Stimulated activated CD8-positive, alpha-beta memory T cell treated with anti-CD3 and anti-CD28 coated beads, Interleukin-12 subunit alpha, Interleukin-12 subunit beta, amount 100 ng/mL, for 24 hours (primary cell): ENCODE results near the gene METTL1.
"Not testable (repeated sequence)": the region's sequence is repeated elsewhere in the genome, so short reads cannot be mapped to it uniquely, and the experiment has no call there.

Experiments
- DNase-seq: peaks from one replicate; pipeline ENCODE4 v3.0.0-alpha.2; 2020; ENCODE audit errors: extremely low read depth

METTL1 gene

DNA sequence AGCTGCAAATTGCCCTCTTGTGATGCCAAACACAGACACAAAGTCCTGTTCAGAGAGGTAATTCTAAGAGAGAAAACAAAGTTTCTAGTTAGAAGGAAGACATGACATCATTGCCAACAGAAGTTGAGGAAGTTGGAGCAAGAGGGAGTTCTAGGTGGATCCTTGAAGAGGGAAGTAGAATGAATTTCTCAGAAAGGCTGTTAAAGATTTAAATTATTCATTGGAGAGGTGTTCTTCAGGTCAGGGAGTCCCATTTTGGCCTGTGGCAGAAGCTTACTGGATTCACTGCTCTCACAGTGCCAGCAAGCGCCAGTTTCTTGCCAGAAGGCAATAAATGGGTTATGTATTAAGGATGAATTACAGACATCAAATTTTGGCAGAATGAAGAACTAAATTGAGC is 26.0 kb upstream of the METTL1 start:
- no peak for DNase-seq

DNA sequence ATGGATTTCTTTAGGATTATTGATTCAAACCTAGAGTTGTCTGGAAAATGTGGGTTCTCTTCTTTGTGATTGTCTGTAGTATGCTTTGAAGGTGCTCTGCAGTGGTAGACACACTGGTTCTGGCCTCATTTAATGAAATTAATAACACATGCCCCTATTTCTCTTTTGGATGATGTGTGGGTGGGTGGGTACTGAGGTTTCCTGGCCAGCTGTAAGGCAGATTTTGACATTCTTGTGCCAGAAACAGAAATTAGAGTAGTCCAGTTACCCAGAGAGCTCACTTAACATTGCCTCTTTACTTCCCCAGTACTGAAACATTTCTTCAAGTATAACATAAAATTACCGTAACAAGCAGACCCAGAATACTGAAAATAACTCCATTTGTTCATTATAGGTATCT is 25.1 kb upstream of the METTL1 start:
- DNase-seq, result no peak

DNA sequence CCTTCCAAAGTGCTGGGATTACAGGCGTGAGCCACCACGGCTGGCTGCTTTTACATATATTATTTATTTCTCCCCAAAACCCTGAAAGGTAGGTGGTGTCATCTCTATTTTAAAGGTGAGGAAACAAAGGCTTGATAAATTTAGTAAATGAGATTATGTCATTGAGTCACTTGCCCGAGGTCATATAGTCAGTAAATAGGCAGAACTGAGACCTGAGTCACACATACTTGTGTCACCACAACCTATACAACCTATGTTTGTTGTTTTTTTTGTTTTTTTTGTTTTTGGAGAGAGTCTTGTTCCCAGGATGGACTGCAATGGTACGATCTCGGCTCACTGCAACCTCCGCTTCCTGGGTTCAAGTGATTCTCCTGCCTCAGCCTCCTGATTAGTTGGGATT is 23.4 kb upstream of the METTL1 start:
- DNase-seq, result no peak

DNA sequence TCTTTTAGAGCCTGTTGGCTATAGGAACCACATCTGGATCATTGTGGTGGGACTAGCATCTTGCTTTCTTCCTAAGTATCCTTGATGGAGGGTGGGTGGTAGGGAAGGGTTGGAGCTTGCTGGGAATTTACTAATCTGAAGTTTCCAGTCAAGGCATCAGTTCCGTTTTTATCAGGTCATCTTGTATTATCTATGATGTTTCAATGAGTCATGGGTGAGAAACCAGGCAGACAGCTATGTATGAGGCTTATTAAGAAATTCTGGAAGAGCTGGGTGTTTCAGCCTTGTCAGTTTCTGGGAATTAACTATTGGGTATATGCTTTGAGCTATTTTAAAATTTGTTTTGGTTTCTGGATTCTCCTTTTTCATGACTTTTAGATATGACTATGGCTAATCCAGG is 22.0 kb upstream of the METTL1 start:
- no peak for DNase-seq

DNA sequence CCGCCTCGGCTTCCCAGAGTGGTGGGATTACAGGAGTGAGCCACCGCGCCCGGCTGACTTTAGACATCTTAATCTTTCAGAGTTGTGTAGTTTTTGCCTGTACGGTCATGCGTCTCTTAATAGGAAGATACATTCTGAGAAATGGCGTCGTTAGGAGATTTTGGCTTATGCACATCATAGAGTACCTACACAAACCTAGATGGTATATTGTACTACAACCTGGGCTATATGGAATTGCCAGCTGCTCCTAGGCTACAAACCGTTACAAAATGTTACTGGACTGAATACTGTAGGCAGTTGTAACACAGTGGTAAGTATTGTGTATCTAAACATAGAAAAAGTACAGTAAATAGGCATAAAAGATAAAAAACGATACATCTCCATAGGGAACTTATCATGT is 12.0 kb upstream of the METTL1 start:
- DNase-seq, result no peak

DNA sequence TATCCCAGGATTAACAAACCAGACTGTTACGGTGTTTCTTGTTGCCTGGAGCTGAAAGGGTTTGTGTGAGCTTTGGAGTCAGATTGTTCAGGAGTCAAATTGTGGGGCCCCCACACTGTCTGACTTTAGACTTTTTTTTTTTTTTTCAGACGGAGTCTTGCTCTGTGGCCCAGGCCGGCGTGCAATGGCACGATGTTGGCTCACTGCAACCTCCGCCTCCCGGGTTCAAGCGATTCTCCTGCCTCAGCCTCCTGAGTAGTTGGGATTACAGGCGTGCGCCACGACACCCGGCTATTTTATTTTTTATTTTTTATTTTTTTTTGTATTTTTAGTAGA is 11.5 kb upstream of the METTL1 start:
- DNase-seq, result no peak

DNA sequence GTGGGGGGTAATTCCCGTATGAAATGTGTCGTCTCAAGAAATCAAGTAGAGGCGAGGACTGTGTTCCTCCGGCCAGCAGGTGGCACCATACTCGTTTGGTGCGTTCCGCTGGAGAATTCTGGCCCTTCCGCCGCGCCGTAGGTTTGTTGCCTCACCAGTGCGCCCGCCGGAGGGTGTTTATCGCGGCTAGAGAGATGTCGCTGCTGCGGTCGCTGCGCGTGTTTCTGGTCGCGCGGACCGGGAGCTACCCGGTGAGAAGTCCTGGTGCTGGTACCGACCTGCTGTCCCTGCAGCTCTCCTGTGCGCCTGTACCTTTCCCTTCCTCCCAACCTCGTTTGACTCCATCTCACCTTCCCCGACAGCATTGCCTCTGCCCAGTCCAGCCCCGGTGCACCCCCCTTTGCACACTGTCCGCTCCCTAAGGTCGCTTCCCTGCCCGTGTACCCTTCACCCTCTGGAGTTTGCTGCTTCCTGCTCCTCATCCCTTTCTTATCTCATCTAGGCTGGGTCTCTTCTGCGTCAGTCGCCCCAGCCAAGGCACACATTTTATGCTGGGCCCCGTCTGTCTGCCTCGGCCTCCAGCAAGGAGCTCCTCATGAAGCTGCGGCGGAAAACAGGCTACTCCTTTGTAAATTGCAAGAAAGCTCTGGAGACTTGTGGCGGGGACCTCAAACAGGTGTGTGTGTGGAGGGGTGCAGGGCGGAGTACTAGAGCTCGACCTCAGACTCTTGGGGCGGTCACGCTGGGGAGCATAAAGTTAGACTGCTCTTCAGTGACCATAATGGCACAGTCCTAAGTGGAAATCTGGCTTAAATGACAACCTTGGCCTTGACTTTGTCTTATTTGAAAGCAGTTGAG is 10.9 kb upstream of the METTL1 start, which contains the start of gene TSFM:
TSS of gene TSFM (plus strand) at position 180 of the 858 bp plus-strand sequence. CDS start at position 195, 15 bp downstream.
- peak; percentile 91 for DNase-seq

DNA sequence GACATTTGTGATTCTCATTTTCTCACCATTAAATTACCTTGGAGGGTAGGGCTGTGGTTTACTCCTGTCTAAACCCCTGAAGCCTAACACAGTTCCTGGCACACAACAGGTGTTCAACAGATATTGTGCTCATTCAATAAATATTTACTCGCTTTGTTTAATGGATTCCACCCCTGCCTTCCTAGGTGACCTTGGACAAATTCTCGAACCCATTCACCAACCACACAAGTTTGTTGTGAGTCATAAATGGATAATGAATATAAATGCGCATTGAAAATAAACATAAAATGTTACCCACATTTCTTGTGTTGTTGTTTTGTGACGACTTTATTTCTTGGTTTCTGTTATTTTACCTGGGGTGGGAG is 10.3 kb upstream of the METTL1 start:
- DNase-seq, result no peak

DNA sequence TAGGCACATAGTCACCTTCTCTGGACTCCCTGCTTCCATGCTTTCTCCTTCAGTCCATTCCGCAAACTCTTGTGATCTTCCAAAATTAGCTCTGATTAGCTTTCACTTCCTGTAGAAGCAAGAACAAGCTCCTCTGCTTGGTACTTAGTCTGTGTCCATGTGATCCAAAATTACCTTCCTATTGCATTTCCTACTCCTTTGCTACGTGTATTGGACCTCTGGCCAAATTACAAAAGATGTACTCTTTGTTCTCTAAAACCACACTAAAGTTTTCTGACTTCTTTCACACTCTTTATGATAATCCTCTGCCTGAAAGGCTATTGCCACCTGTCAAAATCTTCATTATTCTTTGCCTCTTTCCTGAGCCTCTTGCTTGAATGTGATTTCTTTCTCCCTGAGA is 9.9 kb upstream of the METTL1 start:
- no peak for DNase-seq

DNA sequence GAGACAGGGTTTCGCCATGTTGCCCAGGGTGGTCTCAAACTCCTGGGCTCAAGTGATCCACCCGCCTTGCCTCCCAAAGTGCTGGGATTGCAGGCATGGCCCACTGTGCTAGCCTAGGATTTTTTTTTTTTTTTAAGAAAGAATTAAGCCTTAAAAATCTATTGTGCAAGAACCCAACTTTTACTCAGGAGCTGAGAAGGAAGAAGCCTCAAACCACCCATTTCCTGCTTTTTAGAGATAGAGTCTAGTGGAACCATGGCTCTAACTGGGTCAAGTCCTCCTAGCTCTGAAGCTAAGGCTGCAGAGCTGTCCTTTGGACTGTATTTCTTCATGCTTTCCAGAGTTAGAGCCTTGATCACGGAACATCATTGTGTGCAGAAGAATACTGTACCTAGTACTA is 9.3 kb upstream of the METTL1 start:
- no peak for DNase-seq

DNA sequence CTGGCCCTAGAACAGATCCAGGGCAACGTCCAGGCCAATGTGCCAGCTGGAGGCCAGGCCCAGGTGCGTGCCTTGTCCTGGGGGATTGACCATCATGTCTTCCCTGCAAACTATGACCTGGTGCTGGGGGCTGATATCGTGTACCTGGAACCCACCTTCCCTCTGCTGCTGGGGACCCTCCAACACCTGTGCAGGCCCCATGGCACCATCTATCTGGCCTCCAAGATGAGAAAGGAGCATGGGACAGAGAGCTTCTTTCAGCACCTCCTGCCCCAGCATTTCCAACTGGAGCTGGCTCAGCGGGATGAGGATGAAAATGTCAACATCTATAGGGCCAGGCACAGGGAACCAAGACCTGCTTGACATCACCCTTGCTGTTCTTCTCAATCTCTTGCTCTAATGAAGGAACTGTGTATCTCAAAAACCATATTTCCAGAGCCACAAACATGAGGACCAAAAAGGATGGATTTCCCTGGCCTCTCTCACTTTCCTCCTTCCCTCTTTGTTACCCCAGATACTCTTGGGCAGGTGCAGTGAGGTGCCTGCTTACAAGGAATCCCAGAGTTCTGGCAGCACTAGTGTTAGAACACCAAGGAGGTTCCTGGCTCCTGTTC is 8.5 kb upstream of the METTL1 start:
- DNase-seq, result no peak

DNA sequence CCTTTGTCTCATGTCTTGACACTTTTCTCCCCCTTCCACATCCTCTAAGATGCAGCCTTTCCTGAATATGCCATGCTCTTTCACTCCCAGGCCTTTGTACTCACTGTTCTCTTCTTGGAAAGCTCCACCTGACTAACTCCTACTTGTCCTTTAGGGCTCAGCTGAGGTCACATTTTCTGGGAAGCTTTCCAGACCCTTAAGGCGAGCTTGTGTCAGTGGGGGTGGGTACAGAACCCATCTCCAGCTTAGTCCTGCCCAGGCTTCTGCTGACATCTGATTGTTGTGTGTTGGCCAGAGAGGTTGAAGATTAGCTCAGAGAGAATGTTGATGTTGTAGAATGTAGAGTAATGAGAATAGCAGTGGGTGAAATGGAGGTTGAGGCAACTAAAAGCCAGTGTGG is 7.8 kb upstream of the METTL1 start:
- no peak for DNase-seq

DNA sequence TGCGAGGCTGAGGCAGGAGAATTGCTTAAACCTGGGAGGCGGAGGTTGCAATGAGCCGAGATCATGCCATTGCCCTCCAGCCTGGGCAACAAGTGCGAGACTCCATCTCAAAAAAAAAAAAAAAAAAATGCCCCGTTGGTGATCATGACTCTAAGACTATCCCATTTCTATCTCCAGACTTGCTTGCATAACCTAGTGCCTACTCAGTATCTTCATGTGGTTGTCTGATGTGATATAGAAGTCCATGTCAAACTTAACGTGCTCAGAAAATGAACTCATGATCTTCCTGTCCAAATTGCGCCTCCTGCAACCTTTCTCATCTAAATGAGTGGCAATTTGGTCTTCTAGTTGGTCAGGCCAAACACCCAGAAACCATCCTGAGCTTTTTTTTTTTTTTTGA is 6.0 kb upstream of the METTL1 start:
- DNase-seq, result no peak

DNA sequence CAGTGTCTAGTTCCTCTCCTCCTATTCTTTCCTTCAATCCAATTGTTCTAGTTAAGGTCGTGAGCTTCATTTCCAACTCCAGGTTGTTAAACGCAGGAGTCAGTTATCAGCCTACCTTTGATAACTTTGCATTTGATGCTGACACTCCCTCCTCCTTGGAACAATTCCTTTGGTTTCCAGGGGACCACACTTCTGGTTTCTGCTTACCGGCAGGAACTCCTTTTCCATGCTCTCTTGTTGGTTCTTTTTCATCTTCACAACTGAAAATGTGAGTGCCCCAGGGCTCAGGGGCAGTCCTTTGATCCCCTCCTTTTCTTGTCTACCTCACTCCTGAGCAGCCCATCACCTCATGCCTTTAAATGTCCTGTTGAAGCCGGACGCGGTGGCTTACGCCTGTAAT is 5.5 kb upstream of the METTL1 start:
- no peak for DNase-seq

DNA sequence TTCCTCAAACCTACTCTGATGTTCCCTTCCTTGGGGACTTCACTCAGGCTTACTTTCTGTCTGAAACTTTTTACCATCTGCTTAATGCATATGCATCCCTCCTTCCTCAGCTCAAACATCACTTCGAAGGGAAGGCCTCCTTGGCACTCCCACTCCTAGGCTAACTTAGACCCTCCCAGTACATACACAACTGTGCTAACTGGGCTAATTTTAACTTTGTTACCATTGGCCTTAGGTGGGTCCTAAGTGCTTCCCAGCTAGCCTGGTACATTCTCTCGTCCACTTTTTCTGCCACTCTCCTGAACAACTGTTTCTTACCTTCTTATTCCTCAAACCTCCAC is 4.3 kb upstream of the METTL1 start:
- no peak for DNase-seq

DNA sequence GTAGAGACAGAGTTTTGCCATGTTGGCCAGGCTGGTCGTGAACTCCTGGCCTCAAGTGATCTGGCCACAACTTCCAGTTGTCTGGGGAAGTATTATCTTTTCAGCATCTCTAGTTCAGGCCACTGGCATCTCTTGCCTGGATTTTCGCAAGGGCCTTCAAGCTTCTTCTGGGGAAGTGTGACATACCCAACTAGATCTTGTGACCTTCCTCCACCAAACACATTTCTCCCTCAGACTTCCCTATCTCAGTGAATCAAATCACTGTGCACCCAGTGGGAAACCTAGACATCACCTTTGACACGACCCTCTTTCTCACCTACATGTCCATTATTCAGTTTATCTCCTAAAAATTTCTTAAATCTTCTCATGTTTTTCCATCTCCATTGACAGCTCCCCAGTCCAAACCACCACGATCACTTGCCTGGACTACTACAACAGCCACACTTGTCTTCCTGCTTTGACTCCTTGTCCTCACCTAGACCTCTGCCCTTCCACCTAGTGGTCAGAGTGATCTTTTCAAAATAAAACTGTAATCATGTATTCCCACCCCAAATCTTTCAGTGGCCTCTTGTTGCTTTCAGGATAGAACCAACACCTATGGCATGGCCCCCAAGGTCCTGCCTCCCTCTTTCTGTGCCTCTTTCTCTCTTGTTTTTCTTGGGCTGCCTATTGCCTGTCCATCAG is 3.8 kb upstream of the METTL1 start:
- DNase-seq, result no peak

DNA sequence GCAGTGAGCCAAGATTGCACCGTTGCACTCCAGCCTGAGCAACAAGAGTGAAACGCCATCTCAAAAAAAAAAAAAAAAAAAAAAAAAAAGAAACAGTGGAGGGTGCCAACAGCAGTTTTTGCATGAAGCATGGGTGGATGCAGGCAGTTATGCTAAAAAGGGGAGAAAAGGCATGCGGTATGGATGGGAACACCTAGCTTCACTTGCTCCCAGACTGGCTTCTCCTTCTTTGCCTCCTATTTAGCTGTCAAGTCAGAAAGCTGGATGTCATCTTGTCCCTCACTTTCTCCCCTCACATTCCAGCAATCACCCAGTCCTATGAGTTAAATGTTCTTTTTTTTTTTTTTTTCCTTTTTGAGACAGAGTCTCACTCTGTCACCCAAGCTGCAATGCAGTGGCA is 3.1 kb upstream of the METTL1 start:
- no peak for DNase-seq

DNA sequence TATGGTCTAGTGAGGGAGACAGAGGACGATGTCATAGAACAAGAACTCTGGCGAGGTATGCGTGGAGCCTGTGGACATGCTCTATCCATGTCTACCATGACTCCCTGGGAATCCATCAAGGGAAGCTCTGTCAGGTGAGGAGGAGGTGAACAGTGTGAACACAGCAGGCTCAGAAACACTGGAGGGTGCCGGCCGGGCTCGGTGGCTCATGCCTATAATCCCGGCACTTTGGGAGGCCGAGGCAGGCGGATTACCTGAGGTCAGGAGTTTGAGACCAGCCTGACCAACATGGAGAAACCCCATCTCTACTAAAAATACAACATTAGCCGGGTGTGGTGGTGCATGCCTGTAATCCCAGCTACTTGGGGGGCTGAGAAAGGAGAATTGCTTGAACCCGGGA is 2.7 kb upstream of the METTL1 start:
- DNase-seq, result not testable (repeated sequence)

DNA sequence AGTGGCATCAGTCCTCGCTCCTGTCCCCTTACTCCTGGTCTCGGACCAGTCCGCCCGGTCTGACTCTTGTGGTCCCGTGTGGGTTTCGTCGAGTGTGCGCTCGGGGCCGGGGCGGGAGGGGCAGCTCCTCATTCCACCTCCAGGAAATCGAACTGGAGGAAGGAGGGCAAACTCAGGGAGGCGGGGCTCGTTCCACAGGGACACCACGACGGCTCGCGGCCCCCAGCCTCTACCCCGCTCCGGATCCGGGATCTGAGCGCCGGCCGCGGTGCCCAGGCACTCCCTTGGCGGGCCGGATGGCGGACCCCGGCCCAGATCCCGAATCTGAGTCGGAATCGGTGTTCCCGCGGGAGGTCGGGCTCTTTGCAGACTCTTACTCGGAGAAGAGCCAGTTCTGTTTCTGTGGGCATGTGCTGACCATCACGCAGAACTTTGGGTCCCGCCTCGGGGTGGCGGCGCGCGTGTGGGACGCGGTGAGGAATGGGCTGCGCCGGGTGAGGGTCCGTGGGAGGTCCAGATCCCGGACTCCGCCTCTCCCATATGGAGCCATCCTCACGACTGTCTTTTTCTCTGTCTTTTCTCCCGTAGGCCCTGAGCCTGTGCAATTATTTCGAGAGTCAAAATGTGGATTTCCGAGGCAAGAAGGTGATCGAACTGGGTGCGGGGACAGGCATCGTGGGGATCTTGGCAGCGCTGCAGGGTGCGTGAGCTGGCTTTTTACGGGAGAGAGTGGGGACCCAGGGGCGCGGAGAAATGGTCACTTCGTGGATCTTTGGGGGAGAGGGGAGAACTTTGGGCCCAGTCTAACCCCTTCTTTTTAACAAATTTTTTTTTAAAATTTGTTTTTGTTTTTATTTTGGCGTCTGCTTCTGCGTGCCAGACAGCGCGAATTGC is 771 bp upstream of the METTL1 start, which contains the start of gene EEF1AKMT3:
TSS of gene EEF1AKMT3 (plus strand) at position 186 of the 894 bp plus-strand sequence. CDS start at position 297, 111 bp downstream.
- no peak for DNase-seq

DNA sequence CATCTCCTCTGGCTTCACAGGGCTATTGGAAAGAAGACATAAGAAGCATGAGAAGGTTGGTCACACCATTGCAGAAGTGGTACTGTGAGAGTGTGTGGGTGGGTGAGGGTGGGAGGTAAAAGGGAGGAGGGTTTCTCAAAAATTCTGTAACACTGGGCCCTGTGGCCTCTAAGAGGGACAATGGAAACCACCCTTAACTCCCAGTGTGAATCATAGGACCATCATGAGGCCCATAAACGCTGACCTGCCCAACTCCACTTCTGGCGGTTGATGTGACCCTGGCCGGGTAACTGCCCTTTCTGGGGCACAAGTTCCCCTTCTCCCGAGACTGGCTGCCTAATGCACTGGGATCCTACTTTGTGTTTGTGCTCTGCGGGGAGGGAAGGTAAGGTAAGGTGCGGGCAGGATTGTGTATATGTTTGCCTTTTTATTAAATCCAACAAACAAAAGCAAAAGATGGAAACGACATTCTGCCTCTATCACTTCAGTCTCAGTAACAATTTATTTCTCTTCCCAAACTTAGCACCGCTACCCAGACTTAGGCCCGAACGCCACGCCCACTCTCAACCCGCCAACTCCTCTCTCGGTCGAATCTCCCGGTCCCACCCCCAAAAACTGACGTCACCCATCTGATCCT is 551 bp downstream of the METTL1 start:
- peak; percentile 75 for DNase-seq

DNA sequence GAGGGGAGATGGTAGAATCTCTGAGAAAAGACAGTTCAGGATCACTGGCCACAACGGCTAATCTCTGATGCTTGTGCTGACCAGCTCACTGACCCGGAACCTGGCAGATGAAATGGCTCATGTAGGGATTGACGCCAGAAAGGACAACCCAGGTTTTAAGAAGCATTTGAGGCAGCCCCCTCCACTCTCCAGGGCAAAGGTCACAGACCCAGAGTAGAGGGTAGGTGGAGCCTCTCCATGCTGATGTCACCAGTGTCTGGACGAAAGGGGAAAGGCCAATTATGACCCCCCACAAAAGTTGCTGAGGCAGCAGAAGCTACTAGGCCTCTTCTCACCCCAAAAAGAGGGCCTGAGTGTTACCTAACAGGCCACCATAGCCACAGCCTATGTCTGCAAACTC is 1.2 kb downstream of the METTL1 start:
- DNase-seq, result no peak

DNA sequence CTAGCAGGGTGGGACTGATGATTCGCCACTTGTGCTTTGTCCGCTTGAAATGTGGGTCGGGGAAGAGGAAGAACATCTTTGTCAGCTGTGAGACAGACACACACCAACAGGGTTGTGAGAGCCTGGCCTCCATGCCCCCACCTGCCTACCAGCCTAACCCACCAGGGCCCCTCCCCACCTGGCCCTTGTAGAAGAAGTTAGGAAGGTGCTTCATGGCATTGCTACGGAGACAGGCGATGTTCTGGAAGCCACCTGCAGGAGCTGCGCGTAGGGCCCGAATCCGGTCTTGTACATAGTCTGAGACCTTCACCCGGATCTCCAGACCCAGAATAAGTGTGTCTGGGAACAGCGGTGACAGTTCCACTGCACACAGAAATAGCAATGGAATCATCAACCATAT is 2.3 kb downstream of the METTL1 start:
- no peak for DNase-seq
